ENCODE data around the gene SSBP3.

GRCh38 chr1:54370287-54370989 lies 35.8 kb downstream of the SSBP3 start:
- TF ChIP-seq POLR2A (IDR thresholded peaks at IDR 0.05): no peak
- no peak for TF ChIP-seq CTCF (IDR thresholded peaks at IDR 0.05)

Data from suprapubic skin (tissue), 3 donors.